NCI-H1694 treated with DMSO at 0.1 percent for 48 hours (cell line): Measurements from ENCODE around the gene TRIP12.
A peak's percentile ranks its signal among the peaks of the same experiment; 100 is the strongest.
"Not testable (repeated sequence)": the region's sequence is repeated elsewhere in the genome, so short reads cannot be mapped to it uniquely, and the experiment has no call there.

ENCODE experiments used
- DNase-seq: peaks from one replicate; lab custom pipeline; 2025; lab: John Stamatoyannopoulos, UW

The TRIP12 gene

GRCh38 chr2:229921892-229922448 is at the start of gene TRIP12:
TRIP12 (minus strand) TSS chr2:229922009; CDS start chr2:229880079, 41,930 bp downstream.
- peak; percentile 88 for DNase-seq

- peak; percentile 11 for DNase-seq
Measured at GRCh38 chr2:229971298-229971790, 49.5 kb upstream of the TRIP12 start.

- no peak for DNase-seq
Measured at GRCh38 chr2:229970406-229970805, 48.6 kb upstream of the TRIP12 start.

- DNase-seq: peak; percentile 10
Measured at GRCh38 chr2:229969921-229970320, 48.1 kb upstream of the TRIP12 start.

GRCh38 chr2:229963596-229963995 is 41.8 kb upstream of the TRIP12 start:
- not testable (repeated sequence) for DNase-seq

- DNase-seq: no peak
Measured at GRCh38 chr2:229956491-229956890, 34.7 kb upstream of the TRIP12 start.

GRCh38 chr2:229955663-229956062 is 33.9 kb upstream of the TRIP12 start:
- DNase-seq: no peak

GRCh38 chr2:229952256-229952835 is 30.5 kb upstream of the TRIP12 start:
- DNase-seq: no peak

GRCh38 chr2:229947544-229947943 is 25.7 kb upstream of the TRIP12 start:
- no peak for DNase-seq

- DNase-seq: no peak
Measured at GRCh38 chr2:229945975-229946374, 24.2 kb upstream of the TRIP12 start.

GRCh38 chr2:229943770-229944449 is 22.1 kb upstream of the TRIP12 start:
- DNase-seq: no peak

GRCh38 chr2:229943171-229943570 is 21.4 kb upstream of the TRIP12 start:
- no peak for DNase-seq

GRCh38 chr2:229942671-229943070 is 20.9 kb upstream of the TRIP12 start:
- no peak for DNase-seq

- no peak for DNase-seq
Measured at GRCh38 chr2:229937537-229937936, 15.7 kb upstream of the TRIP12 start.

- no peak for DNase-seq
Measured at GRCh38 chr2:229931241-229931640, 9.4 kb upstream of the TRIP12 start.

- DNase-seq: no peak
Measured at GRCh38 chr2:229930656-229931055, 8.8 kb upstream of the TRIP12 start.

GRCh38 chr2:229927817-229928321 is 6.1 kb upstream of the TRIP12 start:
- DNase-seq: no peak

- DNase-seq: no peak
Measured at GRCh38 chr2:229925201-229925600, 3.4 kb upstream of the TRIP12 start.

- not testable (repeated sequence) for DNase-seq
Measured at GRCh38 chr2:229924541-229924940, 2.7 kb upstream of the TRIP12 start.

GRCh38 chr2:229922449-229923386 is 909 bp upstream of the TRIP12 start, which contains the start of gene FBXO36:
FBXO36 (plus strand) TSS chr2:229922503; CDS start chr2:229922514, 11 bp downstream.
- peak; percentile 88 for DNase-seq

- DNase-seq: peak; percentile 16
Measured at GRCh38 chr2:229921101-229921891, 513 bp downstream of the TRIP12 start.
